Measurements from ENCODE around the gene FRMD7.

Gene FRMD7

DNA sequence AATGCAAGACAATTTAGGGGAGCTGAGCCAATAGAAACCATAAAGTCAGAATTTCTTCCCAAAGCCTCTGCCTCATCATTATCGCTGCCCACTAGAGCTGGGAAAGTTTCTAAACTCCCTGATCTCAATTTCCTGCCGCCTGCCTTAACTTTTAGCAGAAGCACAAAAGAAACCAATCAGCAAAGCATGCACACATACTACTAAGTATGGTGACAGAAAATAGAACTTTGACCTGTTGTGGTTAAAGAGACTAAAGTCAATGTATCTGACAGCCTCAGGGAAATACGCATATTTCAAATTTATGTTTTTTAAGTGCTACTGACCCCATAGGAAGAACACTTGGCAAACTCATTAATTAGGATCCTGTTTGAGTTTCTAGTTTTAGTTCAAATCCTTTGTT is 94.7 kb downstream of the FRMD7 start:
- no peak for DNase-seq (ENCODE audit: low read depth in 2 of 2)

DNA sequence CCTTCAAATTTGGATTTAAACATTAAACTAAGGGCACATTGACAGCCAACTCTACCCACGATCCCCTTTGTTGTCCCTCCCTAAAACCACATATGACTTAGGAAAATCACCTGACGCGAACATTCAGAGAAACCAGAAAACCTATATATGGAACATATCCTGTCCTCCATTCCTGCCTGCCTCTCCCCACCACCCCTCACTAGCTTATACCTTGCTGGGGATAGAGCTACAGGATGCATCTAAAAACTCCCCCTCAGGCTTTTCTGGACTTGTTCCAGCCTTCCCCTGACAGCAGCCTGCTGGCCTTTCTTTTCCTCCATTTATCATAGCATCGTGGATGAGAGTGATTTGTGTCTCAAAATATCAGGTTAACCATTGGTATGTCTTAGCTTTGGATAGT is 96.0 kb downstream of the FRMD7 start:
- DNase-seq (ENCODE audit: low read depth in 2 of 2) = no peak

DNA sequence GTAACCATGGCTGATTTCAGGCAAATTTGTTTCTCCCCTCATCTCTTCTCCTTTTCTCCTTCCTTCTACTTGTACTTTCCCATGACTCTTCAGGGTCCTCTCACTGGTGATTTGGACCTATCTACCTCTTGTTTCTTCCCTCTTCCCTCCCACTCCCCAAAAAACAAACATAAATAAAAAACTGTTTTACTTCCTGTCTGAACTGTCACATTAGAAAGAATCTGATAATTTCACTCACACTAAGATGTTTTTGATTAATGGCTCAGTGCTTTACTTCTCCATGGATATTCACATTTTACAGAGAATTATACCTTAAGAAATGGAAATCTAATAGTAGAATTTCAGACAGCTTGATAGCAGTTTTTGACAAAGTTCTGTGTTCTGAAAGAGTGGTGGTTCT is 97.6 kb downstream of the FRMD7 start:
- no peak for DNase-seq (ENCODE audit: low read depth in 2 of 2)
